ENCODE results near the gene AIDA. TPM values are rescaled to one million over a fixed set of nuclear protein-coding genes. Genes with fewer than 3 reads are reported as not detected.

Gene AIDA
- polyA plus RNA-seq, 2 donors, result 21.3 to 26.9 TPM

DNA sequence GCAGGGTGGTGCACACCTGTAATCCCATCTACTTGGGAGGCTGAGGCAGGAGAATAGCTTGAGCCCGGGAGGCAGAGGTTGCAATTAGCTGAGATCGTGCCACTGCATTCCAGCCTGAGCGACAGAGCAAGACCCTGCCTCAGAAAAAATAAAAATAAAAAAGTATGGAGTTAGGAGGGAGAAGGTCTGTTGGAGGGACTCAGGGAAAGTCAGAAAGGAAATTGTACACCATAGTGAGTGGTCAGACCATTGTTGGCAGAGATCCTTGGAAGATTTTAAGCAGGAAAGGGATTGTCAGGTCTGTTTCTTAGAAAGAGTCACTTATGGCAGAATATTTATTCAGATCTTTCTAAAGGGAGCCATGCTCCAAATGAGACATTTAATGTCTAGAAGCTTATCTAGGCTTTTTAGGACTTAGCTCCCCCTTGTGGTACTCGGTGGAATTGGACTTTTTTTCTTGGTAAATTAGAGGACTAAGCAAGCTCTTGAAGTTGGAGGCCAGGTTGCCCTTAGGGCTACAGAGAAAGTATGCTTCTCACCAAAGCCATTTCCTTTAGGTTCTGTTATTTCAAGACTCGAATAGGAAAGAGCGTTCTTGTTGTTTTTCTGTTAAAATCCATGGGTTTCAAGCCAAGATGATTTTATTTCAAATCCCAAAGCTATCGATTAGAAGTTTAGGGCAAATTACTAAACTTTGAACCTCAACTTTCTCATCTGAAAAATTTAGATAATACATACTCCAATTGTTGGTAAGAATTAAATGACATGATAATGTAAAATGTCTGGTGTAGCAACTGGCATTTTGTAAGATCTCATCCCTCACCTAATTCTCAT is 77.9 kb downstream of the AIDA start:
- no peaks in the 10 kb centered on the region for H3K9me3 ChIP-seq (ENCODE audit: control insufficient read depth in 2 of 2, insufficient read depth in 1 of 2, low read depth in 1 of 2, low read length in 1 of 2)
- no peaks in the 10 kb centered on the region for H3K27me3 ChIP-seq (ENCODE audit: control insufficient read depth in 1 of 2, insufficient read depth in 2 of 2, low read length in 2 of 2)
- H3K36me3 ChIP-seq (ENCODE audit: control insufficient read depth in 2 of 2, insufficient read depth in 2 of 2, low read length in 1 of 2), result peaks cover 2 to 8% of the 10 kb centered on the region in 2 donors
- no peaks in the 10 kb centered on the region for H3K4me1 ChIP-seq (ENCODE audit: control insufficient read depth in 2 of 2, insufficient read depth in 2 of 2, low read length in 1 of 2)
- WGBS, 2 donors, result 46 to 50% methylated on average over 7 of the region's 7 CpGs
- H3K27ac ChIP-seq (ENCODE audit: low read depth in 2 of 2, low read length in 1 of 2), result no peak overlapping the region
- H3K4me3 ChIP-seq (ENCODE audit: low read depth in 1 of 2, low read length in 2 of 2), result no peak overlapping the region

- Histone ChIP-seq H3K4me3 (ENCODE audit: low read depth in 1 of 2, low read length in 2 of 2) (no peak overlapping the region), H3K9me3 (ENCODE audit: control insufficient read depth in 2 of 2, insufficient read depth in 1 of 2, low read depth in 1 of 2, low read length in 1 of 2) (no peaks in the 10 kb centered on the region), H3K27ac (ENCODE audit: low read depth in 2 of 2, low read length in 1 of 2) (no peak overlapping the region), H3K27me3 (ENCODE audit: control insufficient read depth in 1 of 2, insufficient read depth in 2 of 2, low read length in 2 of 2) (no peaks in the 10 kb centered on the region), H3K36me3 (ENCODE audit: control insufficient read depth in 2 of 2, insufficient read depth in 2 of 2, low read length in 1 of 2) (peaks cover 5 to 8% of the 10 kb centered on the region in 2 donors), H3K4me1 (ENCODE audit: control insufficient read depth in 2 of 2, insufficient read depth in 2 of 2, low read length in 1 of 2) (no peaks in the 10 kb centered on the region)
- 56 to 68% methylated on average over 2 of the region's 2 CpGs for WGBS, 2 donors
These were observed 79.5 kb downstream of the AIDA start for GRCh38 chr1:222632749-222633148.

DNA sequence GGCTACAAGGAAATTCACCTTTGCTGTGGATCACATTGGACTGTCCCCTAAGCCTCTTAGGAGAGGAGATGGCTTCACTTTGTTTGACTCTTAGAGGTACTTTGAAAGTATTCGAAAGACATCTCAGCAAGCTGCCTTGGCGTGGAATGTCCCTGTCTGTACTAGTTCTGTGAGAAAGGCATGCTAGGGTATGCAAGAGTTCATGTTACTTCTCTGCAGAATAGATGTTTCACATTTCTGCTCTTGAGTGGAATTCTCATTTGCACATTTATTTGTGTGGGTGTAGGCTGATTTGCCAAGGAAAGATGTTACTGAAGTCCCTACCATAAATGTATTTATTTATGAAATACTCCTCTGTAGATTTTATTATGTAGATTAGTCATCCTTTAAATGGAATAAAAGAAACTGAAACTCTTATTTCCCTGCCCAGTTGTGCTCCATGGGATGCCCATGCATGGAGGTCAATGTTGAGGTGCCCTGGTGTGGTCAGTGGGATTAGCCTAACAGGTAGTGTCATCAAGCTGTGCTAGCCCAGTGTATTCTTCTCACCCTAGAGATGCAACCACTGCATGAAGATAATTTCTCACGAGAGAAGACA is 80.6 kb downstream of the AIDA start:
- peaks cover 5 to 8% of the 10 kb centered on the region in 2 donors for H3K36me3 ChIP-seq (ENCODE audit: control insufficient read depth in 2 of 2, insufficient read depth in 2 of 2, low read length in 1 of 2)
- H3K9me3 ChIP-seq (ENCODE audit: control insufficient read depth in 2 of 2, insufficient read depth in 1 of 2, low read depth in 1 of 2, low read length in 1 of 2), result no peaks in the 10 kb centered on the region
- no peaks in the 10 kb centered on the region for H3K27me3 ChIP-seq (ENCODE audit: control insufficient read depth in 1 of 2, insufficient read depth in 2 of 2, low read length in 2 of 2)
- 89 to 94% methylated on average over 3 of the region's 3 CpGs for WGBS, 2 donors
- no peak overlapping the region for H3K27ac ChIP-seq (ENCODE audit: low read depth in 2 of 2, low read length in 1 of 2)
- H3K4me3 ChIP-seq (ENCODE audit: low read depth in 1 of 2, low read length in 2 of 2), result no peak overlapping the region
- H3K4me1 ChIP-seq (ENCODE audit: control insufficient read depth in 2 of 2, insufficient read depth in 2 of 2, low read length in 1 of 2), result no peaks in the 10 kb centered on the region

DNA sequence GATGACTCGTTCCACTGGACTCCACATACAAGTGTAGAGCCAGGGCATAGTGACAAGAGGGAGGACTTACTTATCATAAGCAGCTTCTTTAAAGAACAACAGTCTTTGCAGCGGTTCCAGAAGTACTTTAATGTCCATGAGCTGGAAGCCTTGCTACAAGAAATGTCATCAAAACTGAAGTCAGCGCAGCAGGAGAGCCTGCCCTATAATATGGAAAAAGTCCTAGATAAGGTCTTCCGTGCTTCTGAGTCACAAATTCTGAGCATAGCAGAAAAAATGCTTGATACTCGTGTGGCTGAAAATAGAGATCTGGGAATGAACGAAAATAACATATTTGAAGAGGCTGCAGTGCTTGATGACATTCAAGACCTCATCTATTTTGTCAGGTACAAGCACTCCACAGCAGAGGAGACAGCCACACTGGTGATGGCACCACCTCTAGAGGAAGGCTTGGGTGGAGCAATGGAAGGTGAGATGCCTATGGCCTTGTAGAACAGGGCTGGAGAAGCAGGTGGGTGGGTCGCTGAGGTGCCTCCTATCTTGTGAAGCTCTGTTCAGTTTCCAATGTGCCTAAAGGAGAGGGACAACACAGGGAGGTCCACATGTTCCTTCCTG is 82.3 kb downstream of the AIDA start:
- no peak overlapping the region for H3K4me3 ChIP-seq (ENCODE audit: low read depth in 1 of 2, low read length in 2 of 2)
- H3K27me3 ChIP-seq (ENCODE audit: control insufficient read depth in 1 of 2, insufficient read depth in 2 of 2, low read length in 2 of 2), result no peaks in the 10 kb centered on the region
- no peaks in the 10 kb centered on the region for H3K9me3 ChIP-seq (ENCODE audit: control insufficient read depth in 2 of 2, insufficient read depth in 1 of 2, low read depth in 1 of 2, low read length in 1 of 2)
- H3K36me3 ChIP-seq (ENCODE audit: control insufficient read depth in 2 of 2, insufficient read depth in 2 of 2, low read length in 1 of 2), result peaks cover 5 to 11% of the 10 kb centered on the region in 2 donors
- H3K4me1 ChIP-seq (ENCODE audit: control insufficient read depth in 2 of 2, insufficient read depth in 2 of 2, low read length in 1 of 2), result no peaks in the 10 kb centered on the region
- H3K27ac ChIP-seq (ENCODE audit: low read depth in 2 of 2, low read length in 1 of 2), result no peak overlapping the region
- 94% methylated on average over 7 of the region's 7 CpGs for WGBS, 2 donors

DNA sequence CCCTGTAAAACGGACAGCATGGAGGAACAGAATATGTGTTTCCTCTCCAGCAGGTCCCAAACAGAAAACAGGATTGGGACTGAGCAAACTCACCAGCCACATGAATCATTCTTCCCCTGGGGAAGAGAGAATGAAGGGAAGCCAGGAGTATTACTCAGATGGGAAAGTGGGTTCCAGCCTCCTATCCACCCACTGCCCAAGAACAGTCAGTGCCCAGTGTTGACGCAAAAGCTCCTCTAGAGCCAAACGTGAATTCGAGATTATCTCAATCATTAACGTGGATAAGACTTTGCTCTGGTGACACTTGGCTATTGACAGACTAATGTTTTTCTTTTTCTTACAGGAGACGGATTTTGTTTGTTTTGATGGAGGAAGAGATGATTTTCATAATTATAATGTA is 85.1 kb downstream of the AIDA start:
- Histone ChIP-seq H3K4me1 (ENCODE audit: control insufficient read depth in 2 of 2, insufficient read depth in 2 of 2, low read length in 1 of 2) (no peaks in the 10 kb centered on the region), H3K9me3 (ENCODE audit: control insufficient read depth in 2 of 2, insufficient read depth in 1 of 2, low read depth in 1 of 2, low read length in 1 of 2) (no peaks in the 10 kb centered on the region), H3K4me3 (ENCODE audit: low read depth in 1 of 2, low read length in 2 of 2) (no peak overlapping the region), H3K27ac (ENCODE audit: low read depth in 2 of 2, low read length in 1 of 2) (no peak overlapping the region), H3K36me3 (ENCODE audit: control insufficient read depth in 2 of 2, insufficient read depth in 2 of 2, low read length in 1 of 2) (peaks cover 5 to 14% of the 10 kb centered on the region in 2 donors), H3K27me3 (ENCODE audit: control insufficient read depth in 1 of 2, insufficient read depth in 2 of 2, low read length in 2 of 2) (no peaks in the 10 kb centered on the region)
- WGBS, 2 donors, result 74 to 85% methylated on average over 6 of the region's 6 CpGs

DNA sequence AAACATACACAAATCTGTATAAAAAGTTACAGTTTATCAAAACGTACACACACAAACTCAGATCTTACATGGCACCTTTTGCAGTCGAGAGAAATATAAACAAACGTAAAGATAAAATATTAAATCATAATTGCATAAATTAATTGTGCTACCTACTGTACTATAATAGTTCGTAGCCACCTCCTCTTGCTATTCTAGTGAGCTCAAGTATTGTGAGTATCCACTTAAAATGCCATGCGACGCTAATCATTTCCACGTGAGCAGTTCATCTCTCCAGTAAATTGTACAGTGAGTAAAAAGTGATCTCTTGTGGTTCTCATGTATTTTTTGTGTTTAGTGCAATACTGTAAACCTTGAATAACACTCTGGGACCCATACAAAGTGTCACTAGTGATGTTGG is 88.1 kb downstream of the AIDA start:
- H3K27me3 ChIP-seq (ENCODE audit: control insufficient read depth in 1 of 2, insufficient read depth in 2 of 2, low read length in 2 of 2), result no peaks in the 10 kb centered on the region
- no peak overlapping the region for H3K27ac ChIP-seq (ENCODE audit: low read depth in 2 of 2, low read length in 1 of 2)
- peaks cover 3 to 9% of the 10 kb centered on the region in 2 donors for H3K36me3 ChIP-seq (ENCODE audit: control insufficient read depth in 2 of 2, insufficient read depth in 2 of 2, low read length in 1 of 2)
- H3K4me3 ChIP-seq (ENCODE audit: low read depth in 1 of 2, low read length in 2 of 2), result no peak overlapping the region
- H3K4me1 ChIP-seq (ENCODE audit: control insufficient read depth in 2 of 2, insufficient read depth in 2 of 2, low read length in 1 of 2), result no peaks in the 10 kb centered on the region
- H3K9me3 ChIP-seq (ENCODE audit: control insufficient read depth in 2 of 2, insufficient read depth in 1 of 2, low read depth in 1 of 2, low read length in 1 of 2), result no peaks in the 10 kb centered on the region
- 94 to 96% methylated on average over 7 of the region's 7 CpGs for WGBS, 2 donors

- peaks cover 0 to 3% of the 10 kb centered on the region in 2 donors for H3K4me1 ChIP-seq (ENCODE audit: control insufficient read depth in 2 of 2, insufficient read depth in 2 of 2, low read length in 1 of 2)
- H3K27me3 ChIP-seq (ENCODE audit: control insufficient read depth in 1 of 2, insufficient read depth in 2 of 2, low read length in 2 of 2), result no peaks in the 10 kb centered on the region
- no peak overlapping the region for H3K27ac ChIP-seq (ENCODE audit: low read depth in 2 of 2, low read length in 1 of 2)
- H3K9me3 ChIP-seq (ENCODE audit: control insufficient read depth in 2 of 2, insufficient read depth in 1 of 2, low read depth in 1 of 2, low read length in 1 of 2), result no peaks in the 10 kb centered on the region
- peaks cover 0 to 6% of the 10 kb centered on the region in 2 donors for H3K36me3 ChIP-seq (ENCODE audit: control insufficient read depth in 2 of 2, insufficient read depth in 2 of 2, low read length in 1 of 2)
- H3K4me3 ChIP-seq (ENCODE audit: low read depth in 1 of 2, low read length in 2 of 2), result no peak overlapping the region
These were observed 88.8 kb downstream of the AIDA start for GRCh38 chr1:222623458-222623857.

GRCh38 chr1:222622765-222623164 is 89.5 kb downstream of the AIDA start:
- Histone ChIP-seq H3K9me3 (ENCODE audit: control insufficient read depth in 2 of 2, insufficient read depth in 1 of 2, low read depth in 1 of 2, low read length in 1 of 2) (no peaks in the 10 kb centered on the region), H3K27ac (ENCODE audit: low read depth in 2 of 2, low read length in 1 of 2) (no peak overlapping the region), H3K27me3 (ENCODE audit: control insufficient read depth in 1 of 2, insufficient read depth in 2 of 2, low read length in 2 of 2) (no peaks in the 10 kb centered on the region), H3K4me3 (ENCODE audit: low read depth in 1 of 2, low read length in 2 of 2) (no peak overlapping the region), H3K4me1 (ENCODE audit: control insufficient read depth in 2 of 2, insufficient read depth in 2 of 2, low read length in 1 of 2) (peaks cover 0 to 3% of the 10 kb centered on the region in 2 donors), H3K36me3 (ENCODE audit: control insufficient read depth in 2 of 2, insufficient read depth in 2 of 2, low read length in 1 of 2) (peaks cover 0 to 6% of the 10 kb centered on the region in 2 donors)
- 83 to 91% methylated on average over 5 of the region's 5 CpGs for WGBS, 2 donors

DNA sequence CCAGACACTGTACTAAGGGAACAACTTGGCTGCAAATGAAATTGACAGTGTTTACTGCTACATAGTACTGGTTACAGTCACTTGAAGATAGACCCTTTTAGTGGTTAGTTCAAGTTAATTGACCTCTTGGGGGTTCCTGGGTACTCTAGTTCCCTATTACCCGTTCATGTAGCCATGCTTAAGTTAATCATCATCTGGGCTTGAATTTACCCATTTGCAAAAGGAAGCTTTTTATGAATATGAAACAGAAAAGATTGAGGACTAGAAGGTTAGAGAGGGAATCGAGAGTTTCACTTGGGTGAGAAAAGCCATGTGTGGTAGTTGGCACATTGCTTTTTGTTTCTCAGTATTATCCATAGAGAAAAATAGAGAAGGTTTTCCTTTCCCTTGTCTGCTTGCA is 91.7 kb downstream of the AIDA start:
- peaks cover 0 to 3% of the 10 kb centered on the region in 2 donors for H3K4me1 ChIP-seq (ENCODE audit: control insufficient read depth in 2 of 2, insufficient read depth in 2 of 2, low read length in 1 of 2)
- 73 to 84% methylated on average over 2 of the region's 2 CpGs for WGBS, 2 donors
- no peak overlapping the region for H3K27ac ChIP-seq (ENCODE audit: low read depth in 2 of 2, low read length in 1 of 2)
- no peak overlapping the region for H3K4me3 ChIP-seq (ENCODE audit: low read depth in 1 of 2, low read length in 2 of 2)
- H3K27me3 ChIP-seq (ENCODE audit: control insufficient read depth in 1 of 2, insufficient read depth in 2 of 2, low read length in 2 of 2), result no peaks in the 10 kb centered on the region
- no peaks in the 10 kb centered on the region for H3K9me3 ChIP-seq (ENCODE audit: control insufficient read depth in 2 of 2, insufficient read depth in 1 of 2, low read depth in 1 of 2, low read length in 1 of 2)
- peaks cover 0 to 4% of the 10 kb centered on the region in 2 donors for H3K36me3 ChIP-seq (ENCODE audit: control insufficient read depth in 2 of 2, insufficient read depth in 2 of 2, low read length in 1 of 2)
